ENCODE measurements around the gene FBXO15. TPM values are rescaled to one million over a fixed set of nuclear protein-coding genes. Genes with fewer than 3 reads are reported as not detected.

The FBXO15 gene
- polyA plus RNA-seq, 1 donor from 2014 or later, result 6.1 TPM

DNA sequence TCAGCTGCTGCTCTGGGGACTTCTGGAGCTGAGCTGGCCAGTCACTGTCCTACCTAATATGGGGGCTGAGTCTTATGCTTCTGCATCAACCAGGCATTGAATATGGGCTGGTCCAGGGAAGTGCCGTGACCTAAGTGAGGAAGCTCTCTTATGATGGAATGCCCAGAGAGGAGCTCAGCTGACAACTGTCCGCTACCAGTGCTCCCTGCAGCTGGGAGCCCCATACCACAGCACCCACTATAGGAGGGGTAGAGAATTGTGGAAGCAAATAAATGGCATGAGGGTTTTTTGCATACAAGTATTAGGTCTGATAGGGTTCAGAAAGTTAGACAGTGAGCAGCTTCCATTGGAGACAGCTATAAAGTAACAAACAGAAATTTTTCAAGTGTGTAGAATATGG lies 5.2 kb upstream of the FBXO15 start:
- no peaks in the 10 kb centered on the region for H3K9me3 ChIP-seq (ENCODE audit: low read length)
- no peak overlapping the region for H2AFZ ChIP-seq (ENCODE audit: low read depth, low read length)
- no peaks in the 10 kb centered on the region for H4K20me1 ChIP-seq (ENCODE audit: insufficient read depth)
- no peak overlapping the region for H3K4me2 ChIP-seq (ENCODE audit: low read length)
- peaks cover 34% of the 10 kb centered on the region for H3K79me2 ChIP-seq (replicated peaks; ENCODE audit: insufficient read depth, low read length)
- no peaks in the 10 kb centered on the region for H3F3A ChIP-seq (ENCODE audit: insufficient read depth, low read length, poor library complexity, severe bottlenecking)
- no peaks in the 10 kb centered on the region for H3K9me2 ChIP-seq (ENCODE audit: insufficient read depth, low read length)
- H3K4me3 ChIP-seq (ENCODE audit: low read length), result no peak overlapping the region
- TF ChIP-seq SMC3 (conservative IDR thresholded peaks at IDR 0.05; ENCODE audit: poor library complexity), result no peak
- TF ChIP-seq POLR2AphosphoS5 (IDR thresholded peaks at IDR 0.05), result no peak
- TF ChIP-seq, protein P1, sequence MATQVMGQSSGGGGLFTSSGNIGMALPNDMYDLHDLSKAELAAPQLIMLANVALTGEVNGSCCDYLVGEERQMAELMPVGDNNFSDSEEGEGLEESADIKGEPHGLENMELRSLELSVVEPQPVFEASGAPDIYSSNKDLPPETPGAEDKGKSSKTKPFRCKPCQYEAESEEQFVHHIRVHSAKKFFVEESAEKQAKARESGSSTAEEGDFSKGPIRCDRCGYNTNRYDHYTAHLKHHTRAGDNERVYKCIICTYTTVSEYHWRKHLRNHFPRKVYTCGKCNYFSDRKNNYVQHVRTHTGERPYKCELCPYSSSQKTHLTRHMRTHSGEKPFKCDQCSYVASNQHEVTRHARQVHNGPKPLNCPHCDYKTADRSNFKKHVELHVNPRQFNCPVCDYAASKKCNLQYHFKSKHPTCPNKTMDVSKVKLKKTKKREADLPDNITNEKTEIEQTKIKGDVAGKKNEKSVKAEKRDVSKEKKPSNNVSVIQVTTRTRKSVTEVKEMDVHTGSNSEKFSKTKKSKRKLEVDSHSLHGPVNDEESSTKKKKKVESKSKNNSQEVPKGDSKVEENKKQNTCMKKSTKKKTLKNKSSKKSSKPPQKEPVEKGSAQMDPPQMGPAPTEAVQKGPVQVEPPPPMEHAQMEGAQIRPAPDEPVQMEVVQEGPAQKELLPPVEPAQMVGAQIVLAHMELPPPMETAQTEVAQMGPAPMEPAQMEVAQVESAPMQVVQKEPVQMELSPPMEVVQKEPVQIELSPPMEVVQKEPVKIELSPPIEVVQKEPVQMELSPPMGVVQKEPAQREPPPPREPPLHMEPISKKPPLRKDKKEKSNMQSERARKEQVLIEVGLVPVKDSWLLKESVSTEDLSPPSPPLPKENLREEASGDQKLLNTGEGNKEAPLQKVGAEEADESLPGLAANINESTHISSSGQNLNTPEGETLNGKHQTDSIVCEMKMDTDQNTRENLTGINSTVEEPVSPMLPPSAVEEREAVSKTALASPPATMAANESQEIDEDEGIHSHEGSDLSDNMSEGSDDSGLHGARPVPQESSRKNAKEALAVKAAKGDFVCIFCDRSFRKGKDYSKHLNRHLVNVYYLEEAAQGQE (IDR thresholded peaks at IDR 0.05; ENCODE audit: borderline replicate concordance), result no peak
- TF ChIP-seq EP300 (conservative IDR thresholded peaks at IDR 0.05; ENCODE audit: poor library complexity, severe bottlenecking), result no peak
- no peak for TF ChIP-seq EZH2 (IDR thresholded peaks at IDR 0.05; ENCODE audit: borderline replicate concordance, insufficient read depth, low read length, poor library complexity, severe bottlenecking)
- TF ChIP-seq TAF1 (IDR thresholded peaks at IDR 0.05; ENCODE audit: low read depth), result no peak
- no peak for TF ChIP-seq MXI1 (conservative IDR thresholded peaks at IDR 0.05; ENCODE audit: poor library complexity, severe bottlenecking)
- TF ChIP-seq, protein P2, sequence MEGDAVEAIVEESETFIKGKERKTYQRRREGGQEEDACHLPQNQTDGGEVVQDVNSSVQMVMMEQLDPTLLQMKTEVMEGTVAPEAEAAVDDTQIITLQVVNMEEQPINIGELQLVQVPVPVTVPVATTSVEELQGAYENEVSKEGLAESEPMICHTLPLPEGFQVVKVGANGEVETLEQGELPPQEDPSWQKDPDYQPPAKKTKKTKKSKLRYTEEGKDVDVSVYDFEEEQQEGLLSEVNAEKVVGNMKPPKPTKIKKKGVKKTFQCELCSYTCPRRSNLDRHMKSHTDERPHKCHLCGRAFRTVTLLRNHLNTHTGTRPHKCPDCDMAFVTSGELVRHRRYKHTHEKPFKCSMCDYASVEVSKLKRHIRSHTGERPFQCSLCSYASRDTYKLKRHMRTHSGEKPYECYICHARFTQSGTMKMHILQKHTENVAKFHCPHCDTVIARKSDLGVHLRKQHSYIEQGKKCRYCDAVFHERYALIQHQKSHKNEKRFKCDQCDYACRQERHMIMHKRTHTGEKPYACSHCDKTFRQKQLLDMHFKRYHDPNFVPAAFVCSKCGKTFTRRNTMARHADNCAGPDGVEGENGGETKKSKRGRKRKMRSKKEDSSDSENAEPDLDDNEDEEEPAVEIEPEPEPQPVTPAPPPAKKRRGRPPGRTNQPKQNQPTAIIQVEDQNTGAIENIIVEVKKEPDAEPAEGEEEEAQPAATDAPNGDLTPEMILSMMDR (IDR thresholded peaks at IDR 0.05; ENCODE audit: poor library complexity, severe bottlenecking), result no peak
- TF ChIP-seq RAD21 (conservative IDR thresholded peaks at IDR 0.05), result no peak
- H3K27ac ChIP-seq (ENCODE audit: low read length), result no peak overlapping the region
- H3K36me3 ChIP-seq (ENCODE audit: insufficient read depth, low read length), result no peaks in the 10 kb centered on the region
- H3K9ac ChIP-seq (ENCODE audit: low read length), result no peak overlapping the region
- H3K27me3 ChIP-seq (ENCODE audit: insufficient read depth, low read depth, low read length), result no peaks in the 10 kb centered on the region

DNA sequence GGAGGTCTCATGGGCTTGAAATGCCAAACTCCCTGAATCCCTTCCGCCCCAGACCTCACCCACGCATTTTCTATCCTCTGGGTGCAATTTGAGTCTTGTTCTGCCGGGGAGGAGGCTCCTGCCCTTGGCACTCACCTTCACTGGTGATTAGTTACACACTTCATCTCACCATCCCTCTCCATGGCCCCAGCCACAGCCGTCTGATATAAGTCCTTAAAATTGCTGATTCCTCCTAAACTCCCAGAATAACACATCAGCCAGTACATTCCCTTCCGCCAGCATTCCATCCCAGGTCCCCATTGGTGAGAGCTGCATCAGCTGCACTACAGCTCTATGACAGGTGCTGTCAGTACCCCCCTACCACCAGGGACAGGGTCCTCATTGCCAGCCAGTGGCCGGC lies 4.6 kb upstream of the FBXO15 start:
- Histone ChIP-seq H3K9ac (ENCODE audit: low read length) (no peak overlapping the region), H3K4me3 (ENCODE audit: low read length) (no peak overlapping the region), H3K36me3 (ENCODE audit: insufficient read depth, low read length) (no peaks in the 10 kb centered on the region), H3K27ac (ENCODE audit: low read length) (no peak overlapping the region), H3K9me3 (ENCODE audit: low read length) (no peaks in the 10 kb centered on the region), H3K79me2 (replicated peaks; ENCODE audit: insufficient read depth, low read length) (peaks cover 34% of the 10 kb centered on the region), H3F3A (ENCODE audit: insufficient read depth, low read length, poor library complexity, severe bottlenecking) (no peaks in the 10 kb centered on the region), H3K27me3 (ENCODE audit: insufficient read depth, low read depth, low read length) (no peaks in the 10 kb centered on the region), H3K4me2 (ENCODE audit: low read length) (no peak overlapping the region), H3K9me2 (ENCODE audit: insufficient read depth, low read length) (no peaks in the 10 kb centered on the region), H2AFZ (ENCODE audit: low read depth, low read length) (no peak overlapping the region), H4K20me1 (ENCODE audit: insufficient read depth) (no peaks in the 10 kb centered on the region)
- TF ChIP-seq SMC3 (conservative IDR thresholded peaks at IDR 0.05; ENCODE audit: poor library complexity) (no peak), POLR2AphosphoS5 (IDR thresholded peaks at IDR 0.05) (no peak), EP300 (conservative IDR thresholded peaks at IDR 0.05; ENCODE audit: poor library complexity, severe bottlenecking) (no peak), RAD21 (conservative IDR thresholded peaks at IDR 0.05) (no peak), MXI1 (conservative IDR thresholded peaks at IDR 0.05; ENCODE audit: poor library complexity, severe bottlenecking) (no peak), TAF1 (IDR thresholded peaks at IDR 0.05; ENCODE audit: low read depth) (no peak)
- TF ChIP-seq, protein P2 (IDR thresholded peaks at IDR 0.05; ENCODE audit: poor library complexity, severe bottlenecking), result no peak
- TF ChIP-seq, protein P1 (IDR thresholded peaks at IDR 0.05; ENCODE audit: borderline replicate concordance), result no peak

All from neural cell (in vitro differentiated cells).